ENCODE measurements around the gene EPHB4. TPM values are rescaled to one million over a fixed set of nuclear protein-coding genes. Genes with fewer than 3 reads are reported as not detected.

The EPHB4 gene
- polyA plus RNA-seq, 1 experiment: 30.5 TPM

DNA sequence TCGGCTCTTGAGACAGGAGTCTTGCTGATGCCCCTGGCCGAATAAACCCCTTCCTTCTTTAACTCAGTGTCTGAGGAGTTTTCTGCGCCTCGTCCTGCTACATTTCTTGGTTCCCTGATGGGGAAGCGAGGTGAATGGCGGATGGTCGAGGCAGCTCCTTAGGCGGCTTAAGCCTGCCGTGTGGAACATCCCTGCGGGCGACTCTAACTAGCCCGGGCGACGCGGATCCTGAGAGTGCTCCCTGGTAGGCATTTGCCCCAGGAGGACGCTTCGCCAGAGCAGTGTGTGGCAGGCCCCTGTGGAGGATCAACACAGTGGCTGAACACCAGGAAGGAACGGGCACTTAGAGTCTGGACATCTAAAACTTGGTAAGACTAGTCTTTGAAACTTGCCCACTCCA, 12.0 kb upstream of the EPHB4 start:
- H3K4me3 ChIP-seq (ENCODE audit: low read depth, low read length): no peak overlapping the region
- no peaks in the 10 kb centered on the region for H3K36me3 ChIP-seq (ENCODE audit: control insufficient read depth, insufficient read depth, low read length)
- H3K27me3 ChIP-seq (ENCODE audit: control insufficient read depth, insufficient read depth, low read length): no peaks in the 10 kb centered on the region
- no peak for DNase-seq (ENCODE audit: low read depth)
- no peak for TF ChIP-seq CTCF (IDR thresholded peaks at IDR 0.05; ENCODE audit: insufficient read depth, low read depth, low read length)
- ChIA-PET CTCF (no interaction called here), POLR2A (no interaction called here)

DNA sequence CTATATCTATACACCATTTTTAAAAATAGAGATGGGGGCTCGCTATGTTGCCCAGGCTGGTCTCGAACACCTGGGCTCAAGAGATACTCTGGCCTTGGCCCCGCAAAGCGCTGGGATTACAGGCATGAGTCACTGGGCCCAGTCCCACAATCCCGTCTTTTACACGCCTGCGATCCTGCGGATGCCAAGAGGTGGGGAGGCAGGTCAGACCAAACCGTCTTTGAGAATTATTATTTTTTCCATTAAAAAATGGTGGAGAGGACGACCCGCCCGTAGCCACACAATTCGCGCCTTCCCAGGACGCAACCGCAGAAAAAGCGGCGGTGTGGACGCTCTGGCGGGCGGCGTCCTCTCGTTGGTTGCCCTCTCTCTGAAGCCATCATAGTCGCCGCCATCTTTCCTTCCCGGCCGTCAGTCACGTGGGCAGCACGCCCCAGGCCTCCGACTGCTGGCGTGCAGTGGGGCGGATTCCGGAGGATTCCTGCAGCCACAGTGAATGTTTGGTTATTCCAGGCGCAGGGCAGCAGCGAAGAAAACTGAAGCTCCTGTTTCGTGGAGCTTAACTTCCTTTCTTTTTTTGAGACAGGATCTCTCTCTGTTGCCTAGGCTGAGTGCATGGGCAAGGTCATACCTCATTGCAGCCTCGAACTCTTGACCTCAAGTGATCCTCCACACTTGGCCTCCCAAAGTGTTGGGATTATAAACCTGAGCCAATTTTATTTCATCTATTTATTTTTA, 9.9 kb upstream of the EPHB4 start:
- Histone ChIP-seq H3K27me3 (ENCODE audit: control insufficient read depth, insufficient read depth, low read length) (no peaks in the 10 kb centered on the region), H3K4me3 (ENCODE audit: low read depth, low read length) (peak overlapping the region; percentile 32), H3K36me3 (ENCODE audit: control insufficient read depth, insufficient read depth, low read length) (no peaks in the 10 kb centered on the region)
- TF ChIP-seq CTCF (IDR thresholded peaks at IDR 0.05; ENCODE audit: insufficient read depth, low read depth, low read length): no peak
- ChIA-PET CTCF (interaction anchor here (0.8 to 3.1 kb wide), 3 partner anchors 9 to 38 kb away, joined by 3 to 13 read pairs (median 7); partner anchors contain the start of gene SLC12A9), POLR2A (no interaction called here)
- DNase-seq (ENCODE audit: low read depth): peak; percentile 44

DNA sequence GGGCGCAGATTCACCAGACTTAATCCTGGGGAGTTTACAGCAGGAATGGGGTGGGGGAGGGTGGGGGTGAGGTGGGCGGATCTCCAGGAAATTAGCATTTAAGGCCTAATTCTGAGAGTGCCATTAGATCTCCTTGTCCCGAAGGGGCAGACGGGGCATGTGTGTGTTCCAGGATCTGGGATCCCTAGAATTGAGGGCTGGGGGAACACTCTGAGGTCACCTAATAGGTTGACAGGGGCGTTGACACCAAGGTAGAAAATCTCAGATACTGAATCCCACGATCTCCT, 9.4 kb upstream of the EPHB4 start:
- ChIA-PET CTCF (interaction anchor here (0.8 to 3.1 kb wide), 3 partner anchors 8 to 37 kb away, joined by 3 to 13 read pairs (median 7); partner anchors contain the start of gene SLC12A9), POLR2A (no interaction called here)
- TF ChIP-seq CTCF (IDR thresholded peaks at IDR 0.05; ENCODE audit: insufficient read depth, low read depth, low read length): no peak

GRCh38 chr7:100835903-100836811, 8.8 kb upstream of the EPHB4 start:
- POLR2A ChIA-PET: no interaction called here
- no peak for TF ChIP-seq CTCF (IDR thresholded peaks at IDR 0.05; ENCODE audit: insufficient read depth, low read depth, low read length)
- H3K27me3 ChIP-seq (ENCODE audit: control insufficient read depth, insufficient read depth, low read length): no peaks in the 10 kb centered on the region
- DNase-seq (ENCODE audit: low read depth): no peak
- no peak overlapping the region for H3K4me3 ChIP-seq (ENCODE audit: low read depth, low read length)
- no peaks in the 10 kb centered on the region for H3K36me3 ChIP-seq (ENCODE audit: control insufficient read depth, insufficient read depth, low read length)
- CTCF ChIA-PET: interaction anchor here (0.8 to 3.1 kb wide), 4 partner anchors 8 to 117 kb away, joined by 3 to 13 read pairs (median 5); partner anchors contain the start of gene SLC12A9

More for the DNA sequence above, 9.4 kb upstream of the EPHB4 start:
- Histone ChIP-seq H3K27me3 (ENCODE audit: control insufficient read depth, insufficient read depth, low read length) (no peaks in the 10 kb centered on the region), H3K36me3 (ENCODE audit: control insufficient read depth, insufficient read depth, low read length) (no peaks in the 10 kb centered on the region), H3K4me3 (ENCODE audit: low read depth, low read length) (peak overlapping the region; percentile 32; the same call in 1 of the 2 replicates)
- DNase-seq (ENCODE audit: low read depth): no peak

GRCh38 chr7:100832281-100832633, 4.9 kb upstream of the EPHB4 start:
- TF ChIP-seq CTCF (IDR thresholded peaks at IDR 0.05; ENCODE audit: insufficient read depth, low read depth, low read length): no peak
- ChIA-PET CTCF (interaction anchor here (1.2 to 6.5 kb wide), 3 partner anchors 20 to 126 kb away, joined by 4 to 42 read pairs (median 17); partner anchors contain the start of genes POP7 and SLC12A9), POLR2A (no interaction called here)
- no peak overlapping the region for H3K4me3 ChIP-seq (ENCODE audit: low read depth, low read length)
- no peaks in the 10 kb centered on the region for H3K27me3 ChIP-seq (ENCODE audit: control insufficient read depth, insufficient read depth, low read length)
- no peak for DNase-seq (ENCODE audit: low read depth)
- no peaks in the 10 kb centered on the region for H3K36me3 ChIP-seq (ENCODE audit: control insufficient read depth, insufficient read depth, low read length)
